Body of pancreas (tissue), 4 donors: Measurements from ENCODE around the gene RPL4. TPM values are rescaled to one million over a fixed set of nuclear protein-coding genes. Genes with fewer than 3 reads are reported as not detected.

Experiments
- ATAC-seq: fragments of 150-250 bp; one replicate; pipeline ENCODE4 v1.9.1; 2016
- DNase-seq, 4 donors: peaks; one replicate each; pipeline ENCODE4 v3.0.0-alpha.2; 2019
- H3K27ac ChIP-seq, 4 donors: fragments of 200-600 bp; sonication (generic); 1 replicate in 3 of 4; 2 replicates in 1 of 4; pipeline versions ENCODE4 v1.5.1 to v1.6.1; 2016 to 2019; ENCODE audit warnings: mild to moderate bottlenecking in 1 of 4, mixed read lengths in 1 of 4, moderate library complexity in 1 of 4
- H3K27me3 ChIP-seq, 2 donors: fragments of 200-600 bp; sonication (generic); one replicate each; pipeline ENCODE4 v1.6.0; 2016; ENCODE audit warnings: mild to moderate bottlenecking in 1 of 2
- H3K36me3 ChIP-seq, 2 donors: fragments of 200-600 bp; sonication (generic); replicated peaks in 1 of 2; 2 replicates each; pipeline ENCODE4 v1.5.1; 2016; ENCODE audit warnings: low read depth in 2 of 2; ENCODE audit not compliant: insufficient read depth in 1 of 2
- H3K4me1 ChIP-seq: fragments of 200-600 bp; sonication (generic); one replicate; pipeline ENCODE4 v1.6.0; 2016
- H3K4me3 ChIP-seq, 2 donors: fragments of 200-600 bp; sonication (generic); 1 replicate in 1 of 2; 2 replicates in 1 of 2; pipeline ENCODE4 v1.5.1; 2016 to 2019
- H3K9me3 ChIP-seq, 3 donors: fragments of 200-600 bp; sonication (generic); 1 replicate in 2 of 3; 2 replicates in 1 of 3; pipeline ENCODE4 v1.5.1; 2016
- POLR2A ChIP-seq, 3 donors: fragments of 450-650 bp; IDR thresholded peaks; one replicate each; pipeline ENCODE4 v1.6.1; 2016; ENCODE audit warnings: antibody characterized with exemption in 3 of 3, mild to moderate bottlenecking in 2 of 3
- WGBS, 2 donors: methylation state at CpG; one replicate each; pipeline ENCODE4 v1.1.5; 2017; 5-methylcytosine and 5-hydroxymethylcytosine counted together
- intact Hi-C: fragments of 100-400 bp; cut with DNase I; formaldehyde crosslinking; loops from one replicate; pipeline ENCODE4 v1.15.1; 2023
- total RNA-seq, 2 donors: library from RNA; depleted of rRNA; stranded (reverse); fragments of >200 nt; gene quantifications; one replicate each; pipeline ENCODE4 v1.1.0, GENCODE V29; 2016
- TF ChIP-seq, protein P1 (sequence below), 7 experiments: fragments of 450-650 bp in 4 of 7; fragments of 200-600 bp in 3 of 7; sonication (generic) in 3 of 7; IDR thresholded peaks; one replicate each; pipeline ENCODE4 v1.5.1; 2016 to 2019; ENCODE audit warnings: antibody characterized with exemption in 7 of 7

Gene RPL4
- total RNA-seq, 2 donors from 2014 or later: 789 to 1,823 TPM

GRCh38 chr15:66480267-66480666 lies 24.4 kb downstream of the RPL4 start:
- Histone ChIP-seq H3K36me3 (no peaks in the 10 kb centered on the region), H3K27me3 (no peaks in the 10 kb centered on the region), H3K27ac (no peak overlapping the region), H3K4me3 (no peak overlapping the region), H3K9me3 (no peaks in the 10 kb centered on the region), H3K4me1 (peaks cover 16% of the 10 kb centered on the region)
- intact Hi-C loops: no loop called here
- no peak for DNase-seq
- WGBS, 2 donors: 87 to 91% methylated on average over 6 of the region's 6 CpGs
- TF ChIP-seq POLR2A (IDR thresholded peaks at IDR 0.05): no peak
- TF ChIP-seq, protein P1, sequence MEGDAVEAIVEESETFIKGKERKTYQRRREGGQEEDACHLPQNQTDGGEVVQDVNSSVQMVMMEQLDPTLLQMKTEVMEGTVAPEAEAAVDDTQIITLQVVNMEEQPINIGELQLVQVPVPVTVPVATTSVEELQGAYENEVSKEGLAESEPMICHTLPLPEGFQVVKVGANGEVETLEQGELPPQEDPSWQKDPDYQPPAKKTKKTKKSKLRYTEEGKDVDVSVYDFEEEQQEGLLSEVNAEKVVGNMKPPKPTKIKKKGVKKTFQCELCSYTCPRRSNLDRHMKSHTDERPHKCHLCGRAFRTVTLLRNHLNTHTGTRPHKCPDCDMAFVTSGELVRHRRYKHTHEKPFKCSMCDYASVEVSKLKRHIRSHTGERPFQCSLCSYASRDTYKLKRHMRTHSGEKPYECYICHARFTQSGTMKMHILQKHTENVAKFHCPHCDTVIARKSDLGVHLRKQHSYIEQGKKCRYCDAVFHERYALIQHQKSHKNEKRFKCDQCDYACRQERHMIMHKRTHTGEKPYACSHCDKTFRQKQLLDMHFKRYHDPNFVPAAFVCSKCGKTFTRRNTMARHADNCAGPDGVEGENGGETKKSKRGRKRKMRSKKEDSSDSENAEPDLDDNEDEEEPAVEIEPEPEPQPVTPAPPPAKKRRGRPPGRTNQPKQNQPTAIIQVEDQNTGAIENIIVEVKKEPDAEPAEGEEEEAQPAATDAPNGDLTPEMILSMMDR (IDR thresholded peaks at IDR 0.05): no peak
- ATAC-seq: no peak

DNA sequence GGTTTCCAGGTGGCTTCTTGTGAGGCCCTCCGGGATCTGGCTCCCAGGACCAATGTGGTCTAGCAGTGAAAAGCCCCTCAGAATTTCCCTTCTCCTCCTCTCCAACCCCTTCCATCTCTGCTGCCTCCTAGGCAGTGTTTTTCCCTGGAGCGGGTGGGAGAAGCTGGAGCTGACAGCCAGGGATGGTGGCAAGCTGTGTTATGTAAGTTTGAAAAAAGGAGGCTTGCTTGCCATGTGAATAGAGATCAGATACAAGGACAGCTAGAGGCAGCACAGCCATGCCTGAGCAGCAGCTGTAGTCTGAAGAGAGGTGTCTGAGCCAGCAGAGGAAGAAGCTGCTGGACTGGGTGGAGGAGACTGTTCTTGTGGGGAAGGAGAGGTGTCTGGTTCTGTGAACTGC lies 27.6 kb downstream of the RPL4 start:
- TF ChIP-seq, protein P1 (IDR thresholded peaks at IDR 0.05): no peak
- TF ChIP-seq POLR2A (IDR thresholded peaks at IDR 0.05): no peak
- no peaks in the 10 kb centered on the region for H3K9me3 ChIP-seq
- no peak overlapping the region for H3K4me3 ChIP-seq
- intact Hi-C loops: no loop called here
- H3K27ac ChIP-seq: no peak overlapping the region
- no peaks in the 10 kb centered on the region for H3K36me3 ChIP-seq
- 94% methylated on average over 2 of the region's 2 CpGs for WGBS, 2 donors
- DNase-seq: no peak
- no peaks in the 10 kb centered on the region for H3K4me1 ChIP-seq
- no peak for ATAC-seq
- no peaks in the 10 kb centered on the region for H3K27me3 ChIP-seq

- DNase-seq (no peak), ATAC-seq (no peak)
- Histone ChIP-seq H3K4me1 (no peaks in the 10 kb centered on the region), H3K36me3 (no peaks in the 10 kb centered on the region), H3K27me3 (no peaks in the 10 kb centered on the region), H3K9me3 (no peaks in the 10 kb centered on the region), H3K4me3 (no peak overlapping the region), H3K27ac (no peak overlapping the region)
- 92 to 94% methylated on average over 4 of the region's 4 CpGs for WGBS, 2 donors
- intact Hi-C loops: no loop called here
- no peak for TF ChIP-seq POLR2A (IDR thresholded peaks at IDR 0.05)
- TF ChIP-seq, protein P1 (IDR thresholded peaks at IDR 0.05): no peak
These were observed 28.1 kb downstream of the RPL4 start for GRCh38 chr15:66476535-66476934.

- WGBS, 2 donors: 94% methylated on average over 3 of the region's 3 CpGs
- no peak for DNase-seq
These were observed 29.7 kb downstream of the RPL4 start for GRCh38 chr15:66474963-66475362.

DNA sequence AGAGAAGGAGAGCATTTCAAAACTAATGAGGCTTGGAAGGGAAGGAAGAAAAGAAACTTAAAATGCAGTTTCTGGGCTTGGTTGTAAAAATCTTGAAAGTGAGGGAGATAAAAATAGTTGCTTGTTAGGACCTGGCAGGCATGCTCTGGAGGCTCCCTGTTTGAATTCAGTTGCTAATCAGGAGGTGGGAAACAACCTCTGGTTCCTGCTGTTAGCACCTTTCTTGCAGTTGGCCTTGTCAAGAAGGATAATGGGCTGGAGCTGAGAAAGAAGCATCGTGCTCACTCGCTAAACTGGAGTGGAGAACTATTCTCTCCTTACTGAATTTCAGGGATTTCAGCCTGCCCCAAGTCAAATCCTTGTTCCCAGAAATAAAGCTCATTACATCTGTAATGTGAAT lies 30.5 kb downstream of the RPL4 start:
- DNase-seq (no peak), ATAC-seq (no peak)
- Histone ChIP-seq H3K4me1 (no peaks in the 10 kb centered on the region), H3K27me3 (no peaks in the 10 kb centered on the region), H3K27ac (no peak overlapping the region), H3K4me3 (no peak overlapping the region), H3K9me3 (no peaks in the 10 kb centered on the region), H3K36me3 (no peaks in the 10 kb centered on the region)
- WGBS, 2 donors: 72 to 91% methylated on average over 2 of the region's 2 CpGs
- TF ChIP-seq, protein P1 (IDR thresholded peaks at IDR 0.05): no peak
- no peak for TF ChIP-seq POLR2A (IDR thresholded peaks at IDR 0.05)
- intact Hi-C loops: no loop called here

More at GRCh38 chr15:66474963-66475362, 29.7 kb downstream of the RPL4 start:
- no peak overlapping the region for H3K4me3 ChIP-seq
- intact Hi-C loops: no loop called here
- no peak overlapping the region for H3K27ac ChIP-seq
- no peak for TF ChIP-seq POLR2A (IDR thresholded peaks at IDR 0.05)
- TF ChIP-seq, protein P1 (IDR thresholded peaks at IDR 0.05): no peak
- no peaks in the 10 kb centered on the region for H3K9me3 ChIP-seq
- H3K27me3 ChIP-seq: no peaks in the 10 kb centered on the region
- no peaks in the 10 kb centered on the region for H3K4me1 ChIP-seq
- H3K36me3 ChIP-seq: no peaks in the 10 kb centered on the region
- ATAC-seq: no peak
